Neural progenitor cell (in vitro differentiated cells): Measurements from ENCODE around the gene PSTPIP1.

Source experiments
- EZH2 ChIP-seq: fragments of 200-600 bp; sonication (generic); IDR thresholded peaks from 2 replicates; pipeline ENCODE4 v1.6.1; 2017; ENCODE audit warnings: antibody characterized with exemption, mild to moderate bottlenecking, moderate library complexity
- EZH2phosphoT487 ChIP-seq: fragments of 200-600 bp; sonication (generic); IDR thresholded peaks from 2 replicates; pipeline ENCODE4 v1.6.1; 2017; ENCODE audit warnings: antibody characterized with exemption
- TF ChIP-seq, protein P1 (sequence below): fragments of 200-600 bp; sonication (generic); IDR thresholded peaks from 2 replicates; pipeline ENCODE4 v1.5.1; 2017; ENCODE audit warnings: antibody characterized with exemption, mild to moderate bottlenecking

DNA sequence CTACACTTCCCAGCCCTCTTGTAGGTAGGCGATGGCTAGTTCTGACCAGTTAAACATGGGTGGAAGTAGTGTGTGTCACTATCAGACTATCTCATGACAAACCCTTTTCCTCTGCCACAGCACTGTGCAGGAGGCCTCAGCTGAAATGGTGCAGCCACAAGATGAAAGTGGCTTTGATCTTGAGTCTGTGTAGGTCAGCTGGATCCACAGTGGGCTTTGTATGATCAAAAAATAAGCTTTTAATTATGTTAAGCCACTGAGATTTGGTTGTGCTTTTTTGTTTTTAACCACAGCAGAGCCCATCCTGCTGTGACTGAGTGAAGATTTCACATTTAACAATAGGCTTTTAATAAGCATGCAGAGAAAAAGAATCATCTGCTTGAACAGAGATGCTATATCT is 43.7 kb upstream of the PSTPIP1 start:
- TF ChIP-seq EZH2 (no peak), EZH2phosphoT487 (no peak)
- TF ChIP-seq, protein P1, sequence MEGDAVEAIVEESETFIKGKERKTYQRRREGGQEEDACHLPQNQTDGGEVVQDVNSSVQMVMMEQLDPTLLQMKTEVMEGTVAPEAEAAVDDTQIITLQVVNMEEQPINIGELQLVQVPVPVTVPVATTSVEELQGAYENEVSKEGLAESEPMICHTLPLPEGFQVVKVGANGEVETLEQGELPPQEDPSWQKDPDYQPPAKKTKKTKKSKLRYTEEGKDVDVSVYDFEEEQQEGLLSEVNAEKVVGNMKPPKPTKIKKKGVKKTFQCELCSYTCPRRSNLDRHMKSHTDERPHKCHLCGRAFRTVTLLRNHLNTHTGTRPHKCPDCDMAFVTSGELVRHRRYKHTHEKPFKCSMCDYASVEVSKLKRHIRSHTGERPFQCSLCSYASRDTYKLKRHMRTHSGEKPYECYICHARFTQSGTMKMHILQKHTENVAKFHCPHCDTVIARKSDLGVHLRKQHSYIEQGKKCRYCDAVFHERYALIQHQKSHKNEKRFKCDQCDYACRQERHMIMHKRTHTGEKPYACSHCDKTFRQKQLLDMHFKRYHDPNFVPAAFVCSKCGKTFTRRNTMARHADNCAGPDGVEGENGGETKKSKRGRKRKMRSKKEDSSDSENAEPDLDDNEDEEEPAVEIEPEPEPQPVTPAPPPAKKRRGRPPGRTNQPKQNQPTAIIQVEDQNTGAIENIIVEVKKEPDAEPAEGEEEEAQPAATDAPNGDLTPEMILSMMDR = no peak
